HG02763 (cell line): ENCODE data around the gene RPS6KA2.

Experiments used
- ATAC-seq: cut with Tn5 transposase; IDR thresholded peaks from one replicate; pipeline ENCODE4 v1.9.1; 2021; ENCODE audit warnings: mild to moderate bottlenecking, moderate library complexity; ENCODE audit not compliant: unreplicated experiment

Gene RPS6KA2

GRCh38 chr6:166492092-166492741, 134.8 kb downstream of the RPS6KA2 start:
- ATAC-seq = no peak

- ATAC-seq = no peak
Observed at GRCh38 chr6:166490671-166491500, 136.2 kb downstream of the RPS6KA2 start.

GRCh38 chr6:166489301-166490155, 137.5 kb downstream of the RPS6KA2 start:
- no peak for ATAC-seq

- no peak for ATAC-seq
Observed at GRCh38 chr6:166488701-166489100, 138.3 kb downstream of the RPS6KA2 start.

- ATAC-seq = peak; percentile 89
Observed at GRCh38 chr6:166488076-166488685, 138.9 kb downstream of the RPS6KA2 start.

GRCh38 chr6:166487148-166487547, 139.9 kb downstream of the RPS6KA2 start:
- no peak for ATAC-seq

- no peak for ATAC-seq
Observed at GRCh38 chr6:166486536-166486880, 140.5 kb downstream of the RPS6KA2 start.

- no peak for ATAC-seq
Observed at GRCh38 chr6:166485651-166486535, 141.2 kb downstream of the RPS6KA2 start.

GRCh38 chr6:166484863-166485262, 142.2 kb downstream of the RPS6KA2 start:
- no peak for ATAC-seq

GRCh38 chr6:166483573-166484250, 143.3 kb downstream of the RPS6KA2 start:
- ATAC-seq = no peak

GRCh38 chr6:166483026-166483425, 144.0 kb downstream of the RPS6KA2 start:
- no peak for ATAC-seq

GRCh38 chr6:166478782-166479592, 148.1 kb downstream of the RPS6KA2 start:
- ATAC-seq = no peak

GRCh38 chr6:166477647-166478365, 149.2 kb downstream of the RPS6KA2 start:
- no peak for ATAC-seq

GRCh38 chr6:166476634-166477215, 150.3 kb downstream of the RPS6KA2 start:
- no peak for ATAC-seq

- no peak for ATAC-seq
Observed at GRCh38 chr6:166476061-166476591, 150.9 kb downstream of the RPS6KA2 start.

GRCh38 chr6:166474721-166475565, 152.1 kb downstream of the RPS6KA2 start:
- no peak for ATAC-seq
